ENCODE results near the gene FAM3C.

FAM3C gene

DNA sequence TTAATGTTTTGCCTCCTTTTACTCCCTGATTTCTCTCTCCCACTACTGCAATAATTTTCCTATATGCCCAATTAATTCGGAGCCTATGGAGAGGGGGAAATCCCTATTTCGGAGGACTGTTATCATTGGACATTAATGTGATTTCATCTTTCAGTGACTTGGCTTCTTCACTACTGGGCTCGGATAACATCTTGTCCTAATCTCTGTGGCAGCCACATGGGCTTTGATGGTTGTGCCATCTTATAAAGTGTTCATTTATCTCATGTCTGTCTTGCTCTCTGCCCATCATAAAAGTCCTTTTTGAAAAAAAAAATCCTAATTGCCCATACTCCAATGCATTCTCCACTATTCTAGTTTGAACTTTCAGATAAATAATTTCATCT, 15.5 kb upstream of the FAM3C start:
- TF ChIP-seq CTCF (IDR thresholded peaks at IDR 0.05; ENCODE audit: low read length) (no peak), EZH2 (optimal IDR thresholded peaks at IDR 0.05; ENCODE audit: low read depth, low read length) (no peak), EZH2phosphoT487 (IDR thresholded peaks at IDR 0.05; ENCODE audit: low read length) (no peak)
- Histone ChIP-seq H3K27me3 (replicated peaks; ENCODE audit: insufficient read depth, low read length) (no peaks in the 10 kb centered on the region), H3F3A (ENCODE audit: insufficient read depth, low read length) (no peaks in the 10 kb centered on the region), H3K4me1 (ENCODE audit: low read length) (no peaks in the 10 kb centered on the region), H3K79me2 (ENCODE audit: low read length) (no peaks in the 10 kb centered on the region), H3K27ac (ENCODE audit: low read length) (no peak overlapping the region), H4K20me1 (ENCODE audit: insufficient read depth, low read length) (no peaks in the 10 kb centered on the region), H3K4me2 (ENCODE audit: low read depth, low read length) (no peak overlapping the region), H3K9me2 (replicated peaks; ENCODE audit: insufficient read depth, low read length) (no peaks in the 10 kb centered on the region), H3K9ac (ENCODE audit: low read length) (no peak overlapping the region), H3K9me3 (replicated peaks; ENCODE audit: insufficient read depth, low read length) (no peaks in the 10 kb centered on the region), H2AFZ (ENCODE audit: low read length) (no peak overlapping the region), H3K4me3 (ENCODE audit: low read length) (no peak overlapping the region), H3K36me3 (replicated peaks; ENCODE audit: insufficient read depth, low read length) (no peaks in the 10 kb centered on the region)
- no peak for DNase-seq

DNA sequence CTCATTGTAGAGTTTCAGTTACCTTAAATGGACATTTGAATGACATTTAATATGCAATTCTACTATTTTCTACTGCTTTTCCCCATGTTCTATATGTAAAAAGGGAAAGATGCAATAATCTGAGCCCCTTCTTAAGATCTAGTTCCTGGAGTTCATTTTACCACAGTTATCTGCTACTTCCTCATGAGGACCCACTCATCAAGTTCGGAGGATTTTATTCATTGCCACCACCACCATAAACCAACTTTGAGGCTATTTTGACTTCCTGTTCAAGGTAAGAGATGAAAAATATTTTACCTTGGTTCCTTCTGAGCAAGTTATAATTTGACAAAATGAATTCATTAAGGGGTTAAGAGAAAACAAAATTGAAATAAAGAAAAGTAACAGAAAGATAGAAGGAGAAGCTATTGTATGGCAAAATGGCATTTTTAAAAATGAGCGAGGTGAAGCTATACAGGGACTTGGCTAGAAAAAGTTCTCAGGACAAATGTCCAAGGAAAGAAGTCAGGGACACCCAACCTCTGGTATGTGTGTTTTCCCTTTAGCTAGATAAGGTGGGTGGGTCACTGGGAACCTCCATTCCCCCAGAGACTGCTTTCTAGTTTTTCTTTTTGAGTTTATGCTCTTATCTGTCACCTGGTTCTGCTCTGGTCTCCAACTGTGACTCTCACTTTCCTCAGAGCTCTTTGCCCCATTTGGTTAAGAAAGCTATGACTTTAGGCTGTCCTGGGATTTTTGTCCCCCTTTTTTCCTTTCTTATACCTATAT, 14.9 kb upstream of the FAM3C start:
- Histone ChIP-seq H3K27me3 (replicated peaks; ENCODE audit: insufficient read depth, low read length) (no peaks in the 10 kb centered on the region), H3K4me2 (ENCODE audit: low read depth, low read length) (no peak overlapping the region), H3K9ac (ENCODE audit: low read length) (no peak overlapping the region), H2AFZ (ENCODE audit: low read length) (no peak overlapping the region), H3K9me3 (replicated peaks; ENCODE audit: insufficient read depth, low read length) (no peaks in the 10 kb centered on the region), H3K4me1 (ENCODE audit: low read length) (no peaks in the 10 kb centered on the region), H3K27ac (ENCODE audit: low read length) (no peak overlapping the region), H3K4me3 (ENCODE audit: low read length) (no peak overlapping the region), H3F3A (ENCODE audit: insufficient read depth, low read length) (no peaks in the 10 kb centered on the region), H4K20me1 (ENCODE audit: insufficient read depth, low read length) (no peaks in the 10 kb centered on the region), H3K36me3 (replicated peaks; ENCODE audit: insufficient read depth, low read length) (no peaks in the 10 kb centered on the region), H3K9me2 (replicated peaks; ENCODE audit: insufficient read depth, low read length) (no peaks in the 10 kb centered on the region), H3K79me2 (ENCODE audit: low read length) (no peaks in the 10 kb centered on the region)
- TF ChIP-seq EZH2phosphoT487 (IDR thresholded peaks at IDR 0.05; ENCODE audit: low read length) (no peak), EZH2 (optimal IDR thresholded peaks at IDR 0.05; ENCODE audit: low read depth, low read length) (no peak), CTCF (IDR thresholded peaks at IDR 0.05; ENCODE audit: low read length) (no peak)
- no peak for DNase-seq

DNA sequence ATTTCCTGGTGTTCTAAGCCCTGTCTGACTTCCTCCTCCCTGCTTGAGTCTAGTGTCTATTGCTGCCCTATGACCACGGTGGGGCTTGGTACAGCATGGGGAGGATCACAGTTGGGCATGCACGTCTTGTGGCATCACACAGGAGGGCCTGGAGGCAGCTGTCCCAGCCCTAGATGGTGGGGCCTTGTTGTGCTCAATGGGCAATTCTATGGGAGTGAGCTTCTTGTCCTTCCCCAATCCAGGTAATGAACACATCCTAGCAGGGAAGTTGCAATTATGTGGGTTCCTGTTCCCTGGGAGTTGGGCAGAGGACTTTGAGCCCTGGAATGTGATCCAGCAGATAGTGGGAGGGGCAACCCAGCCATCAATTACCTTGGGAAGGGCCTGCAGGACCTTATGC, 10.8 kb upstream of the FAM3C start:
- Histone ChIP-seq H3K27ac (ENCODE audit: low read length) (no peak overlapping the region), H3K79me2 (ENCODE audit: low read length) (no peaks in the 10 kb centered on the region), H3K9ac (ENCODE audit: low read length) (no peak overlapping the region), H3K4me3 (ENCODE audit: low read length) (no peak overlapping the region), H3K4me2 (ENCODE audit: low read depth, low read length) (no peak overlapping the region), H3F3A (ENCODE audit: insufficient read depth, low read length) (no peaks in the 10 kb centered on the region), H3K36me3 (replicated peaks; ENCODE audit: insufficient read depth, low read length) (no peaks in the 10 kb centered on the region), H3K9me2 (replicated peaks; ENCODE audit: insufficient read depth, low read length) (no peaks in the 10 kb centered on the region), H3K9me3 (replicated peaks; ENCODE audit: insufficient read depth, low read length) (no peaks in the 10 kb centered on the region), H3K27me3 (replicated peaks; ENCODE audit: insufficient read depth, low read length) (no peaks in the 10 kb centered on the region), H3K4me1 (ENCODE audit: low read length) (no peaks in the 10 kb centered on the region), H2AFZ (ENCODE audit: low read length) (no peak overlapping the region), H4K20me1 (ENCODE audit: insufficient read depth, low read length) (no peaks in the 10 kb centered on the region)
- TF ChIP-seq EZH2 (optimal IDR thresholded peaks at IDR 0.05; ENCODE audit: low read depth, low read length) (no peak), EZH2phosphoT487 (IDR thresholded peaks at IDR 0.05; ENCODE audit: low read length) (no peak), CTCF (IDR thresholded peaks at IDR 0.05; ENCODE audit: low read length) (no peak)
- no peak for DNase-seq

Measured in MM.1S (cell line).